Measurements from ENCODE around the gene PDE4DIP.
"Not testable (repeated sequence)": the region's sequence is repeated elsewhere in the genome, so short reads cannot be mapped to it uniquely, and the experiment has no call there.

The PDE4DIP gene

GRCh38 chr1:148844220-148844619 lies at the start of gene PDE4DIP:
Gene PDE4DIP, plus strand, starts transcription at chr1:148844428. Its CDS starts 347 bp downstream, at chr1:148844775.
- FAIRE-seq: not testable (repeated sequence)

GRCh38 chr1:148808268-148808928 lies 35.8 kb upstream of the PDE4DIP start:
- FAIRE-seq: not testable (repeated sequence)

GRCh38 chr1:148808929-148809283 lies 35.3 kb upstream of the PDE4DIP start:
- not testable (repeated sequence) for FAIRE-seq

- FAIRE-seq: not testable (repeated sequence)
These were observed 22.0 kb upstream of the PDE4DIP start for GRCh38 chr1:148822180-148822579.

- not testable (repeated sequence) for FAIRE-seq
These were observed 20.4 kb upstream of the PDE4DIP start for GRCh38 chr1:148823822-148824221.

GRCh38 chr1:148825029-148825428 lies 19.2 kb upstream of the PDE4DIP start:
- not testable (repeated sequence) for FAIRE-seq

GRCh38 chr1:148828531-148828930 lies 15.7 kb upstream of the PDE4DIP start:
- FAIRE-seq: not testable (repeated sequence)

GRCh38 chr1:148828962-148829361 lies 15.3 kb upstream of the PDE4DIP start:
- not testable (repeated sequence) for FAIRE-seq

- not testable (repeated sequence) for FAIRE-seq
These were observed 14.9 kb upstream of the PDE4DIP start for GRCh38 chr1:148829365-148829764.

GRCh38 chr1:148841262-148841661 lies 3.0 kb upstream of the PDE4DIP start:
- FAIRE-seq: not testable (repeated sequence)

- FAIRE-seq: not testable (repeated sequence)
These were observed 423 bp downstream of the PDE4DIP start for GRCh38 chr1:148844651-148845050.

GRCh38 chr1:148845068-148845467 lies 840 bp downstream of the PDE4DIP start:
- FAIRE-seq: not testable (repeated sequence)

GRCh38 chr1:148850347-148850746 lies 6.1 kb downstream of the PDE4DIP start:
- FAIRE-seq: not testable (repeated sequence)

GRCh38 chr1:148850840-148851239 lies 6.6 kb downstream of the PDE4DIP start:
- not testable (repeated sequence) for FAIRE-seq

GRCh38 chr1:148851684-148852083 lies 7.5 kb downstream of the PDE4DIP start:
- FAIRE-seq: not testable (repeated sequence)

- not testable (repeated sequence) for FAIRE-seq
These were observed 9.1 kb downstream of the PDE4DIP start for GRCh38 chr1:148853363-148853762.

- not testable (repeated sequence) for FAIRE-seq
These were observed 9.8 kb downstream of the PDE4DIP start for GRCh38 chr1:148854063-148854462.

GRCh38 chr1:148855367-148855766 lies 11.1 kb downstream of the PDE4DIP start:
- not testable (repeated sequence) for FAIRE-seq

- not testable (repeated sequence) for FAIRE-seq
These were observed 15.8 kb downstream of the PDE4DIP start for GRCh38 chr1:148860049-148860448.

- FAIRE-seq: not testable (repeated sequence)
These were observed 16.5 kb downstream of the PDE4DIP start for GRCh38 chr1:148860579-148861259.

GRCh38 chr1:148862590-148862989 lies 18.4 kb downstream of the PDE4DIP start:
- not testable (repeated sequence) for FAIRE-seq

- FAIRE-seq: not testable (repeated sequence)
These were observed 24.9 kb downstream of the PDE4DIP start for GRCh38 chr1:148868924-148869633.

GRCh38 chr1:148869634-148869961 lies 25.4 kb downstream of the PDE4DIP start:
- FAIRE-seq: not testable (repeated sequence)

Measured in endometrium (tissue), 2 donors.